H9 (cell line): ENCODE measurements around the gene RSPO3. TPM values are rescaled to one million over a fixed set of nuclear protein-coding genes. Genes with fewer than 3 reads are reported as not detected.

Experiments used
- DNase-seq: peaks from one replicate; pipeline ENCODE4 v3.0.0-alpha.2; 2017
- H2AFZ ChIP-seq: one replicate; pipeline ENCODE4 v1.6.1; 2013; ENCODE audit warnings: mild to moderate bottlenecking, low read length, control low read depth, moderate library complexity
- H2AK5ac ChIP-seq: 2 replicates; pipeline ENCODE4 v1.6.1; 2013; ENCODE audit warnings: low read length, control low read depth, mixed read lengths; ENCODE audit not compliant: insufficient read length
- H2BK120ac ChIP-seq: one replicate; pipeline ENCODE4 v1.6.1; 2013; ENCODE audit warnings: low read depth, mild to moderate bottlenecking, low read length, control low read depth, inconsistent platforms; ENCODE audit not compliant: poor library complexity, severe bottlenecking
- H2BK12ac ChIP-seq: 2 replicates; pipeline ENCODE4 v1.6.1; 2013; ENCODE audit warnings: low read length, control low read depth, mixed read lengths, low read depth; ENCODE audit not compliant: insufficient read length
- H2BK15ac ChIP-seq: 2 replicates; pipeline ENCODE4 v1.6.1; 2013; ENCODE audit warnings: low read depth, low read length, control low read depth
- H2BK20ac ChIP-seq: one replicate; pipeline ENCODE4 v1.6.1; 2013; ENCODE audit warnings: low read depth, mild to moderate bottlenecking, low read length, control low read depth, inconsistent platforms; ENCODE audit not compliant: poor library complexity, severe bottlenecking
- H2BK5ac ChIP-seq: 2 replicates; pipeline ENCODE4 v1.6.1; 2013; ENCODE audit warnings: low read length, control low read depth, mixed read lengths; ENCODE audit not compliant: insufficient read length
- H3K14ac ChIP-seq: 2 replicates; pipeline ENCODE4 v1.6.1; 2013; ENCODE audit warnings: low read length, control low read depth; ENCODE audit not compliant: insufficient read depth
- H3K18ac ChIP-seq: 2 replicates; pipeline ENCODE4 v1.6.1; 2013; ENCODE audit warnings: low read depth, mild to moderate bottlenecking, mixed read lengths, low read length, control low read depth; ENCODE audit not compliant: insufficient read length
- H3K23ac ChIP-seq: 2 replicates; pipeline ENCODE4 v1.6.1; 2013; ENCODE audit warnings: low read length, control low read depth, mixed read lengths, low read depth; ENCODE audit not compliant: insufficient read length
- H3K23me2 ChIP-seq: 2 replicates; pipeline ENCODE4 v1.6.1; 2013; ENCODE audit warnings: low read depth, mild to moderate bottlenecking, mixed read lengths, low read length, control low read depth; ENCODE audit not compliant: insufficient read length, poor library complexity, severe bottlenecking
- H3K27ac ChIP-seq: 2 replicates; pipeline ENCODE4 v1.5.1; 2013; ENCODE audit warnings: low read length, control low read depth, mixed read lengths, low read depth; ENCODE audit not compliant: insufficient read length
- H3K27me3 ChIP-seq: 2 replicates; pipeline ENCODE4 v1.6.1; 2013; ENCODE audit warnings: low read length, control low read depth, inconsistent platforms; ENCODE audit not compliant: insufficient read depth
- H3K4ac ChIP-seq: 2 replicates; pipeline ENCODE4 v1.6.1; 2013; ENCODE audit warnings: low read depth, mild to moderate bottlenecking, control low read depth, inconsistent platforms, low read length, moderate library complexity
- H3K4me1 ChIP-seq: 2 replicates; pipeline ENCODE4 v1.6.1; 2013; ENCODE audit warnings: low read length, control low read depth, inconsistent platforms; ENCODE audit not compliant: insufficient read depth
- H3K4me2 ChIP-seq: 2 replicates; pipeline ENCODE4 v1.6.1; 2013; ENCODE audit warnings: low read length, control low read depth, mixed read lengths; ENCODE audit not compliant: insufficient read length, insufficient read depth
- H3K56ac ChIP-seq: 2 replicates; pipeline ENCODE4 v1.6.1; 2013; ENCODE audit warnings: low read depth, mild to moderate bottlenecking, mixed read lengths, low read length, control low read depth; ENCODE audit not compliant: insufficient read length
- H3K79me1 ChIP-seq: 2 replicates; pipeline ENCODE4 v1.6.1; 2013; ENCODE audit warnings: low read depth, mild to moderate bottlenecking, moderate library complexity, low read length, control low read depth, inconsistent platforms; ENCODE audit not compliant: insufficient read depth, poor library complexity, severe bottlenecking
- H3K79me2 ChIP-seq: 2 replicates; pipeline ENCODE4 v1.6.1; 2013; ENCODE audit warnings: low read length, control low read depth, inconsistent platforms; ENCODE audit not compliant: insufficient read depth
- H3K9ac ChIP-seq: 2 replicates; pipeline ENCODE4 v1.6.1; 2013; ENCODE audit warnings: low read length, control low read depth, mixed read lengths; ENCODE audit not compliant: insufficient read length; ENCODE audit errors: extremely low read depth
- H3K9me3 ChIP-seq: one replicate; pipeline ENCODE4 v1.6.1; 2013; ENCODE audit warnings: low read depth, low read length, inconsistent platforms; ENCODE audit not compliant: control insufficient read depth
- H3T11ph ChIP-seq: one replicate; pipeline ENCODE4 v1.6.1; 2013; ENCODE audit warnings: mild to moderate bottlenecking, low read length, control low read depth, inconsistent platforms
- H4K20me1 ChIP-seq: one replicate; pipeline ENCODE4 v1.6.1; 2013; ENCODE audit not compliant: control insufficient read depth, insufficient read length, insufficient read depth
- H4K5ac ChIP-seq: 2 replicates; pipeline ENCODE4 v1.6.1; 2013; ENCODE audit warnings: low read depth, mild to moderate bottlenecking, mixed read lengths, low read length, control low read depth; ENCODE audit not compliant: insufficient read length
- H4K8ac ChIP-seq: replicated peaks from 2 replicates; pipeline ENCODE4 v1.6.1; 2013; ENCODE audit warnings: low read length, control low read depth, mixed read lengths, low read depth; ENCODE audit not compliant: insufficient read length
- H4K91ac ChIP-seq: 2 replicates; pipeline ENCODE4 v1.6.1; 2013; ENCODE audit warnings: low read depth, mild to moderate bottlenecking, moderate library complexity, mixed read lengths, low read length, control low read depth; ENCODE audit not compliant: insufficient read length
- H3K27ac Mint-ChIP-seq, 3 experiments: 2 replicates in 2 of 3; 3 replicates in 1 of 3; pipeline ENCODE4 v1.8.0; 2020 to 2021; ENCODE audit warnings: mixed read lengths in 3 of 3, mild to moderate bottlenecking in 1 of 3, moderate library complexity in 1 of 3
- H3K27me3 Mint-ChIP-seq: 2 replicates; pipeline ENCODE4 v1.8.0; 2021; ENCODE audit warnings: low read depth, mild to moderate bottlenecking, moderate library complexity, mixed read lengths
- H3K36me3 Mint-ChIP-seq, 3 experiments: 2 replicates in 2 of 3; 3 replicates in 1 of 3; pipeline ENCODE4 v1.8.0; 2020 to 2021; ENCODE audit warnings: low read depth in 3 of 3, mixed read lengths in 3 of 3; ENCODE audit not compliant: insufficient read depth in 1 of 3
- H3K4me1 Mint-ChIP-seq, 2 experiments: 2 replicates each; pipeline ENCODE4 v1.8.0; 2020; ENCODE audit warnings: mixed read lengths in 2 of 2
- H3K4me3 Mint-ChIP-seq, 2 experiments: 2 replicates in 1 of 2; 3 replicates in 1 of 2; pipeline ENCODE4 v1.8.0; 2020 to 2021; ENCODE audit warnings: mild to moderate bottlenecking in 2 of 2, mixed read lengths in 2 of 2, moderate library complexity in 1 of 2
- H3K9me3 Mint-ChIP-seq, 2 experiments: 2 replicates in 1 of 2; 3 replicates in 1 of 2; pipeline ENCODE4 v1.8.0; 2020; ENCODE audit warnings: mild to moderate bottlenecking in 2 of 2, mixed read lengths in 2 of 2, moderate library complexity in 1 of 2
- WGBS: extraction: QIAGEN DNeasy Blood & Tissue Kit; methylation state at CpG from one replicate; pipeline ENCODE4 v1.1.7; 2013; ENCODE audit warnings: missing lambda C conversion rate, low lambda C conversion rate, mixed read lengths; ENCODE audit not compliant: insufficient read length; ENCODE audit errors: extremely low coverage; 5-methylcytosine and 5-hydroxymethylcytosine counted together
- total RNA-seq: library from RNA; stranded (reverse); gene quantifications from 2 replicates; pipeline ENCODE4 v1.2.1, GENCODE V29; 2021
- TF ChIP-seq, protein P1 (sequence below): fragments of 200-600 bp; sonication (generic); conservative IDR thresholded peaks from 3 replicates; pipeline ENCODE4 v1.8.0; 2021; ENCODE audit warnings: antibody characterized with exemption, mild to moderate bottlenecking

The RSPO3 gene
- total RNA-seq, 1 experiment from 2014 or later, result not detected

DNA sequence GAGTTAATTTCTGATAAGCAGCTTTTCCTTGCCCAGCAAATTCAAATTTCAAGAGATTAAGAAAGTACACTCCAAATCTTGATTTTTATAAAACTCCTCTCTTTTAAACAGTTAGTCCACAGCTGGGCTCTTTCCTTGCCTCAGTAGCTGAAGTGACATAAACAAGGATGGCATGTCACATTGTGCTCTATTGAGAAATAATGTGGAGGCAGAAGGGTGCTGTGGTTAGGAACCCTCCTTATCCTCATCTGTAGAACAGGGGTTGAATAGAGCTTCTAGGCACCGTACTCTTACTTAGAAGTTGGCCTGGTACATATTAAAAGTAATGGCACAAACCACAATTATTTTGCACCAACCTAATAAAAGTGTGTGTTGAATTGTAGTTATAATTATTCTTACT is 70.3 kb downstream of the RSPO3 start:
- no peak overlapping the region for H2BK20ac ChIP-seq
- no peak overlapping the region for H2BK5ac ChIP-seq

More for the DNA sequence above, 70.3 kb downstream of the RSPO3 start:
- Histone ChIP-seq H4K8ac (no peak overlapping the region), H2AFZ (no peak overlapping the region), H3K79me1 (no peaks in the 10 kb centered on the region), H3K9ac (no peak overlapping the region), H3K23ac (no peak overlapping the region), H3K79me2 (no peaks in the 10 kb centered on the region), H3K4ac (no peak overlapping the region), H3T11ph (no peak overlapping the region), H2AK5ac (no peak overlapping the region), H3K27me3 (no peaks in the 10 kb centered on the region), H3K23me2 (no peaks in the 10 kb centered on the region), H3K4me2 (no peak overlapping the region), H3K4me1 (no peaks in the 10 kb centered on the region), H3K18ac (no peak overlapping the region), H4K5ac (no peak overlapping the region), H2BK12ac (no peak overlapping the region), H3K9me3 (no peaks in the 10 kb centered on the region), H3K14ac (no peak overlapping the region), H2BK120ac (no peak overlapping the region), H4K20me1 (no peaks in the 10 kb centered on the region), H4K91ac (no peak overlapping the region), H2BK15ac (no peak overlapping the region), H3K56ac (no peak overlapping the region), H3K27ac (no peak overlapping the region)
- Mint-ChIP-seq H3K27me3 (no peaks in the 10 kb centered on the region), H3K9me3 (no peaks in the 10 kb centered on the region), H3K27ac (no peak overlapping the region), H3K36me3 (no peaks in the 10 kb centered on the region), H3K4me1 (no peaks in the 10 kb centered on the region), H3K4me3 (no peak overlapping the region)
- no CpG with 5 or more reads among the region's 1 CpG for WGBS
- no peak for DNase-seq
- TF ChIP-seq, protein P1, sequence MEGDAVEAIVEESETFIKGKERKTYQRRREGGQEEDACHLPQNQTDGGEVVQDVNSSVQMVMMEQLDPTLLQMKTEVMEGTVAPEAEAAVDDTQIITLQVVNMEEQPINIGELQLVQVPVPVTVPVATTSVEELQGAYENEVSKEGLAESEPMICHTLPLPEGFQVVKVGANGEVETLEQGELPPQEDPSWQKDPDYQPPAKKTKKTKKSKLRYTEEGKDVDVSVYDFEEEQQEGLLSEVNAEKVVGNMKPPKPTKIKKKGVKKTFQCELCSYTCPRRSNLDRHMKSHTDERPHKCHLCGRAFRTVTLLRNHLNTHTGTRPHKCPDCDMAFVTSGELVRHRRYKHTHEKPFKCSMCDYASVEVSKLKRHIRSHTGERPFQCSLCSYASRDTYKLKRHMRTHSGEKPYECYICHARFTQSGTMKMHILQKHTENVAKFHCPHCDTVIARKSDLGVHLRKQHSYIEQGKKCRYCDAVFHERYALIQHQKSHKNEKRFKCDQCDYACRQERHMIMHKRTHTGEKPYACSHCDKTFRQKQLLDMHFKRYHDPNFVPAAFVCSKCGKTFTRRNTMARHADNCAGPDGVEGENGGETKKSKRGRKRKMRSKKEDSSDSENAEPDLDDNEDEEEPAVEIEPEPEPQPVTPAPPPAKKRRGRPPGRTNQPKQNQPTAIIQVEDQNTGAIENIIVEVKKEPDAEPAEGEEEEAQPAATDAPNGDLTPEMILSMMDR, result no peak
